SH-SY5Y (cell line): ENCODE data around the gene PDE4D.

ENCODE experiments used
- GATA2 ChIP-seq: IDR thresholded peaks from 2 replicates; pipeline ENCODE4 v1.6.1; 2011; ENCODE audit warnings: mild to moderate bottlenecking, low read depth, low read length
- GATA3 ChIP-seq: IDR thresholded peaks from 2 replicates; pipeline ENCODE4 v1.6.1; 2011; ENCODE audit warnings: low read depth, mild to moderate bottlenecking, low read length, moderate library complexity

DNA sequence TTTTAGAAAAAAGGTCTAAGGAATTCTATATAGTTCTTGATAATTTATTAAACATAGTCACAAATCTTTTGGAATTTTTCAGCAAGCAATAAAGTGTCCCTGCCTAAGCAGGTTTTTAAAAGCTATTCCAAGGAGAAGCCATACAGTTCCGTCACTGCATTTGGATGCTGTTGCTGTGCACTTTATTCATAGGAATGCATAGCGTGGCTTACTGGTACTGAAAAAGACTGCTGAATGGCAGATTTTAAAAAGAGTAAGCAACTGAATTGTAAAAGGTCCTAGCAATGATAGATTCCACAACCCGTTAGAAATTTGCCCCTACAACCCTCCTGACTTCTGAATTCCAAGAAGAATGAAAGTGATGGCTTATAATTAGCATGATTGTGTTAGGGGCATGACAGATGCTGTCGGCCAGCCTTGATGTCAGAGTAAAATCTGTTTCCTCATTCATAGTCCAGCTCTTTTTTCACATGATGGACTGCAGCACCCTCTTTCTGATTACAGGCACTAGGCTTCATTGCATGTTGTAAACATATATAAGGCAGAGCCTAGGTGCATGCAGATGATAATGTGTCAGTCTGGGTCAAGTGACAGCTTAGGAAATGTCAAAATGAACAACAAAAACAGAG, 227.0 kb downstream of the PDE4D start:
- TF ChIP-seq GATA3 (no peak), GATA2 (no peak)
